HEK293 (cell line): Measurements from ENCODE around the gene DSC2.

Experiments
- CTCF ChIA-PET: fragments of 350-600 bp; formaldehyde crosslinking; extraction: SDS; loops from one replicate; lab custom pipeline; 2021; ENCODE audit warnings: antibody characterized with exemption; lab: Yijun Ruan, JAX
- POLR2A ChIA-PET: fragments of 300-600 bp; formaldehyde crosslinking; extraction: SDS; loops from one replicate; lab custom pipeline; 2020; ENCODE audit warnings: antibody characterized with exemption, inconsistent platforms; lab: Yijun Ruan, JAX
- H3K27ac ChIP-seq: fragments of 200-500 bp; sonication (Bioruptor generic); 2 replicates; pipeline ENCODE4 v1.5.1; 2014; ENCODE audit warnings: low read depth, low read length, control low read depth, inconsistent platforms; ENCODE audit errors: extremely low read depth
- H3K36me3 ChIP-seq, 2 experiments: fragments of 200-500 bp in 1 of 2; sonication (Bioruptor generic) in 1 of 2; 1 replicate in 1 of 2; 2 replicates in 1 of 2; pipeline ENCODE4 v1.5.1; 2014 to 2017; ENCODE audit warnings: inconsistent platforms in 2 of 2, low read length in 2 of 2; ENCODE audit not compliant: control insufficient read depth in 2 of 2, insufficient read depth in 1 of 2
- H3K4me1 ChIP-seq: fragments of 200-500 bp; sonication (Bioruptor generic); 2 replicates; pipeline ENCODE4 v1.5.1; 2014; ENCODE audit warnings: mild to moderate bottlenecking, low read length, inconsistent platforms; ENCODE audit not compliant: control insufficient read depth, insufficient read depth
- H3K4me3 ChIP-seq: 2 replicates; pipeline ENCODE4 v1.5.1; 2011; ENCODE audit warnings: low read depth, mild to moderate bottlenecking, control low read depth, low read length, moderate library complexity
- H3K9me3 ChIP-seq: fragments of 200-500 bp; sonication (Bioruptor generic); 2 replicates; pipeline ENCODE4 v1.5.1; 2014; ENCODE audit warnings: low read depth, low read length, inconsistent platforms; ENCODE audit not compliant: control insufficient read depth, insufficient read depth
- BCL11A ChIP-seq: fragments of 450-650 bp; formaldehyde crosslinking; IDR thresholded peaks from 2 replicates; pipeline ENCODE4 v1.5.1; 2016; ENCODE audit warnings: low read depth, missing biosample characterization, missing genetic modification characterization
- TCF7L2 ChIP-seq: IDR thresholded peaks from 2 replicates; pipeline ENCODE4 v1.6.1; 2011; ENCODE audit warnings: low read depth, mild to moderate bottlenecking, inconsistent platforms, low read length, moderate library complexity, borderline replicate concordance
- TRIM28 ChIP-seq: IDR thresholded peaks from 2 replicates; pipeline ENCODE4 v1.6.1; 2011; ENCODE audit warnings: low read length, control low read depth, borderline replicate concordance
- ZFP41 ChIP-seq: fragments of 450-650 bp; formaldehyde crosslinking; IDR thresholded peaks from 2 replicates; pipeline ENCODE4 v1.5.1; 2016; ENCODE audit warnings: missing biosample characterization, missing genetic modification characterization, borderline replicate concordance
- ZNF621 ChIP-seq: fragments of 450-650 bp; formaldehyde crosslinking; IDR thresholded peaks from 2 replicates; pipeline ENCODE4 v1.5.1; 2017; ENCODE audit warnings: missing biosample characterization, missing genetic modification characterization

The DSC2 gene

GRCh38 chr18:31010601-31011000, 91.6 kb downstream of the DSC2 start:
- no peak for TF ChIP-seq ZFP41
- no peak for TF ChIP-seq TRIM28
- no peak for TF ChIP-seq ZNF621 (tag by site-specific recombination)
- TF ChIP-seq TCF7L2, result no peak
- TF ChIP-seq BCL11A, result no peak
- Histone ChIP-seq H3K4me3 (no peak overlapping the region), H3K9me3 (no peaks in the 10 kb centered on the region), H3K36me3 (peaks cover 5% of the 10 kb centered on the region in 2 experiments; a peak in 2 of 3 replicates), H3K4me1 (no peaks in the 10 kb centered on the region), H3K27ac (no peak overlapping the region)
- POLR2A ChIA-PET, result no interaction called here
- CTCF ChIA-PET, result no interaction called here
